ENCODE results near the gene TFE3. TPM values are rescaled to one million over a fixed set of nuclear protein-coding genes. Genes with fewer than 3 reads are reported as not detected.

TFE3 gene
- 42.5 and 42.7 TPM in 2 replicates for total RNA-seq

GRCh38 chrX:49043220-49043986, at the start of gene TFE3:
Gene TFE3, minus strand, starts transcription at chrX:49043357. Its CDS starts 131 bp downstream, at chrX:49043226.

GRCh38 chrX:49079489-49080428, 36.6 kb upstream of the TFE3 start, which contains the start of gene WDR45:
Gene WDR45, minus strand, starts transcription at chrX:49079887. Its CDS starts 1,792 bp downstream, at chrX:49078095.

GRCh38 chrX:49073601-49074575, 30.7 kb upstream of the TFE3 start, which contains the start of gene PRAF2:
Gene PRAF2, minus strand, starts transcription at chrX:49074002. Its CDS starts 15 bp downstream, at chrX:49073987.

GRCh38 chrX:49058794-49059193, 15.6 kb upstream of the TFE3 start, which contains the start of gene CCDC120:
Gene CCDC120, plus strand, starts transcription at chrX:49058999. Its CDS starts 3,043 bp downstream, at chrX:49062042.

GRCh38 chrX:49002091-49002935, 40.8 kb downstream of the TFE3 start, which contains the start of gene GRIPAP1:
Gene GRIPAP1, minus strand, starts transcription at chrX:49002264. Its CDS starts 35 bp downstream, at chrX:49002229.

Other genes with a start within 250 kb of the TFE3 start
- 30.6 and 34.2 TPM in 2 replicates for gene HDAC6, start 241.3 kb downstream of the TFE3 start, total RNA-seq
- gene ERAS, start 216.8 kb downstream of the TFE3 start, total RNA-seq = not detected in 2 replicates
- gene PCSK1N, start 207.7 kb downstream of the TFE3 start, total RNA-seq = 2.9 TPM in 1 of 2 replicates, not detected in the other
- gene TIMM17B, start 145.6 kb downstream of the TFE3 start, total RNA-seq = 36.4 and 39.3 TPM in 2 replicates
- 61.5 and 89.0 TPM in 2 replicates for gene PQBP1, start 145.4 kb downstream of the TFE3 start, total RNA-seq
- gene SLC35A2, start 131.7 kb downstream of the TFE3 start, total RNA-seq = 13.9 and 14.6 TPM in 2 replicates
- 6.2 and 7.0 TPM in 2 replicates for gene PIM2, start 124.3 kb downstream of the TFE3 start, total RNA-seq
- gene OTUD5, start 85.8 kb downstream of the TFE3 start, total RNA-seq = 37.0 and 40.7 TPM in 2 replicates
- 0.33 and 1.2 TPM in 2 replicates for gene KCND1, start 71.5 kb downstream of the TFE3 start, total RNA-seq
- 23.1 and 29.9 TPM in 2 replicates for gene GRIPAP1, start 41.1 kb downstream of the TFE3 start, total RNA-seq
- 0.11 and 0.37 TPM in 2 replicates for gene CCDC120, start 15.6 kb upstream of the TFE3 start, total RNA-seq
- gene PRAF2, start 30.6 kb upstream of the TFE3 start, total RNA-seq = 6.6 and 9.1 TPM in 2 replicates
- gene WDR45, start 36.5 kb upstream of the TFE3 start, total RNA-seq = 30.1 and 39.6 TPM in 2 replicates
- 18.2 and 25.7 TPM in 2 replicates for gene GPKOW, start 80.4 kb upstream of the TFE3 start, total RNA-seq
- gene MAGIX, start 119.4 kb upstream of the TFE3 start, total RNA-seq = 1.4 and 2.4 TPM in 2 replicates
- gene PLP2, start 128.5 kb upstream of the TFE3 start, total RNA-seq = 16.0 and 17.7 TPM in 2 replicates
- gene PRICKLE3, start 143.0 kb upstream of the TFE3 start, total RNA-seq = 5.3 and 5.9 TPM in 2 replicates
- gene SYP, start 156.8 kb upstream of the TFE3 start, total RNA-seq = 0.12 and 0.33 TPM in 2 replicates
- gene CACNA1F, start 190.0 kb upstream of the TFE3 start, total RNA-seq = under 0.01 TPM in 1 of 2 replicates, not detected in the other
- gene CCDC22, start 192.1 kb upstream of the TFE3 start, total RNA-seq = 8.7 and 10.5 TPM in 2 replicates
- not detected in 2 replicates for gene FOXP3, start 221.4 kb upstream of the TFE3 start, total RNA-seq
- 2.4 and 7.5 TPM in 2 replicates for gene PPP1R3F, start 226.4 kb upstream of the TFE3 start, total RNA-seq

Data from uterine smooth muscle cell (primary cell).